ENCODE measurements around the gene PTPRE.

The PTPRE gene

DNA sequence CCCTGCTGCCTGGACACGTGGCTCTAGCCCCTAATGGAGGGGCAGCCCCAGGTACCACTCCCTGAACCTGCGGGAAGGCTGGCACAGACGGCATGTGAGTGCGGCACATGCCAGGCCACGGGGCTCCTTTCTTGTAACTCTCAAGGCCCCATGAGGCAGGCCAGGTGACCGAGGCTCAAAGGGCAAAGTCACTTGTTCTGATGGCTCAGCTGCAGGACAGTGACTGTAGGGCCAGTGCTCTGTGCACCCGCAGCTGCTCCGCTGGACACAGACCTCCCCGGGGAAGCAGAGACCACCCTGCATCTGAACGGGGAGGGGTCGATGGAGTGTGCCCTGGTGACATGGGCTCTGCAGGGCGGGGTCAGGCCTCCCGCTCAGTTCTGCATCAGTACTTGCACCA is 55.3 kb downstream of the PTPRE start:
- no peak for DNase-seq

- no peak for DNase-seq
Observed at GRCh38 chr10:127963136-127963535, 56.2 kb downstream of the PTPRE start.

DNA sequence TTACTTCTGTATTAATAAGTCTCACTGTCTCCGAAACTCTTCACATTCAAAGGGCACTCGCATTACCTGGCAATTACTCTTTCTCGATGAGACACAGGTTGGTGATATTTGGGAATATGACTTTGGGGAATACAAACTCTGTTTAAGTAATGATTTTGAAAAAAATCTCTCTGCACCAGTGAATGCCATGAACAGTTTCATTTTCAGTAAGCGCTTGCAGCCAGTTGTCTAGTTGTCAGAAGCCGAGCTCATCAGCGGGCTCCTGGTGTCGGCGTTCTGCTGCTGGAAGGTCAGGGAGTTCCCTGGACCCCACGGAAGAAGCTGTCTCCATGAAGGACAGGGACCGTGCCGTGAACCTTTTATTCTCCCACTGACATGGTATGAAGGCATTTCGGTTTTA is 57.7 kb downstream of the PTPRE start:
- no peak for DNase-seq

DNA sequence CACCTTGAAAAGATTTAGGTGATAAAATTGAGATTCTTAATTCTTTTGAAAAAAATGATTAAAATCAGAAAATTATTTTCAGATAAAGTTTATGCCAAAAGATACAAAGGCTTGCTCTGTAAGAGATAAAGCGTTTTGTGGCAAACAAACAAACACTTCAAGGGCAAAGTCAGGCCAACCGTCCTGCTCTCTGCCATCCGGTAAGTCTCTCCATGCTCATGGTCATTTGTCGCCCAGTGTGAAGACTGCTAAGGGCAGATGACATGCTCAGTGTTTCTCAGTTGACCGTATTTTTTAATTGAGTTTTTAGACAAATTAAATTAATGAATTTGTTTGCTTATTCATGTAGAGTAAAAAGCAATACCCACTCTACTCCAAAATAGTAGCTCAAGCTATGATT is 60.0 kb downstream of the PTPRE start:
- no peak for DNase-seq

GRCh38 chr10:127968027-127968441 is 61.1 kb downstream of the PTPRE start:
- DNase-seq, result no peak

GRCh38 chr10:127968659-127969058 is 61.8 kb downstream of the PTPRE start:
- DNase-seq, result no peak

DNA sequence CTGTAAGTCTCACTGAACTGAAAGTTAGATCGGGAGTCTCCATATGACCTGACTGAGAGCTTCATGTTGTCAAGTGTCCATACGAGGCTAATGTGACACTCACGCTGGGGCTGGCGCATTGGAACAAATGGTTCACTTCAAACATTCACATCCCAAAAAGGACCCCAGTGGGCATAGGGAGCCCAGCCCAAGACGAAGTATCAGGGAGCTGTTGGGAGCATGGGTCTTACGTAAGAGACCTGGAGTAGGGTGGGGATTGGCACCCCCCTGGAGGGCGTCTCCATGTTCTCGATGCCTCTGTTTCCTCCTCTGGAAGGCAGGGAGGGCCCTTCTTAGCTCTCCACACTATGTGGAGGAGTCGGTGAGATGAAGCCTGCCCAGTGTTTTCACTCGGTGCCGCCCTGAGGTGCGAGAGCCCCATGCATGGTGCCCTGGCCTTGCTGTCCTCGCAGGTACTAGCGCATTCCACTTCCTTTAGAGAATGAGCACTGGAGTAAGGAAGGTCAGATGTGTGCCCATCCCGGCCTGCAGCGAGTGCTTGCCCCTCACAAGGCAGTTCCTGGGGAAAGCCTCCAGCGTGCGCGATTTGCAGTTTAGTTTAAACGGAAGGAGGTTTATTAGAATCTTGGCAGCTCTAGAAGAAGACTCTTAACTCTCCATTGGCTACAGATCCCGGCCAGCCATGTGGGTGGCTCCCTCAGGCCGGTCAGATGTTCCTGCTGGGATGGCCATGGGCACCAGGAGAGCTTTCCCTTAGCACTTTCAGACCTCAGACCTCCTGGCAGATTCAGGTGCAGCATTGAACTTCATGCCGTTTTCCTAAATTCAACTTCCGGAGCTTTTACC is 64.4 kb downstream of the PTPRE start:
- no peak for DNase-seq

DNA sequence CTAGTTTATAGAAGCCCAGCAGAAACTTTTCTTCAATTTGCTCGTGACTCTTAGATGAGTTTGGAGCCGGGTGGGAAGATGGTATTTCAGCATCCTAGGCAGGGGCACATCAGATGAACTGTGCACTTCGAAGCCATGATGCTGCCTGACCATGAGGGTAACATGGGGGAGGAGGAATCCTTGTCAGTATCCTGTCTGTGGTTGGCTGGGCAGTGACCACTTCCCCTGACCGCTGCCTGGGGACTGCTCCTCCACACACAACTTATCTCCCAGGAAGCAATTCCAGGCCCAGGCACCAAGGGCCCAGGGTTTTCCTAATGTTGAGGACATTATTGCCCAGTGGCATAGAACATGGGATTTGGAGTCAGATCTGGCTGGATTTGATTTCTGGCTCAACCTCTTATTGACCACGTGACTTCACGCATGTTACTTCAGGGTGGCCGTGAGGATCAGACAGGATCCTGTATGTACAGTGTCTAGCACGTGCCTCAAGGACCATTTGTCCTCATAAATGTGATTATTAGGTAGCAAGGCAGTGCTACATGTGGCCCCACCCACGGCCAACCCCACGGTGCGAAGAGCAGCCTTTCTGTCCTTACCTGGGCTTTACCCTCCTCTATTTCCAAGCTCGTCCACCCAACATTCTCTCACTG is 65.2 kb downstream of the PTPRE start:
- DNase-seq, result no peak

GRCh38 chr10:127972751-127973357 is 66.0 kb downstream of the PTPRE start:
- no peak for DNase-seq

- DNase-seq, result no peak
Observed at GRCh38 chr10:127973791-127974311, 66.9 kb downstream of the PTPRE start.

DNA sequence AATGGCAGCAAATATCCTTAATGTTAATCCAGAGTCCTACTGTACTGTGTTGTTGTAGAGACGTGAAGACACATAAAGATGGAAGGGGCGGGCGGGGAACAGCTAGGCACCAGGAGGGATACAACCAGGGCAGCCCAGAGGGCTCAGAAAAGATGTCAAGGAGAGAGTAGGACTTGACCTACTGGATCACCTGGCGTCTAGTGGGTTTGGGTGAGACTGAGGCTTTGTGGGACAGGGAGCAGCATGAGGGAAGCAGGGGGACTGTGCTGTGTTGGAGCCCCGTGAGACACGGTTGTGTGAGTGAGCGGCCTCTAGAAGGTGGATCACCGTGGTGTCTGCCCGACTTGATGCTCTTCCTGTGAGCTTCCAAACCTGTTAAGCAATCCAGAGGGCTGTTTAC is 68.0 kb downstream of the PTPRE start:
- no peak for DNase-seq

GRCh38 chr10:127976286-127976685 is 69.4 kb downstream of the PTPRE start:
- DNase-seq, result no peak

DNA sequence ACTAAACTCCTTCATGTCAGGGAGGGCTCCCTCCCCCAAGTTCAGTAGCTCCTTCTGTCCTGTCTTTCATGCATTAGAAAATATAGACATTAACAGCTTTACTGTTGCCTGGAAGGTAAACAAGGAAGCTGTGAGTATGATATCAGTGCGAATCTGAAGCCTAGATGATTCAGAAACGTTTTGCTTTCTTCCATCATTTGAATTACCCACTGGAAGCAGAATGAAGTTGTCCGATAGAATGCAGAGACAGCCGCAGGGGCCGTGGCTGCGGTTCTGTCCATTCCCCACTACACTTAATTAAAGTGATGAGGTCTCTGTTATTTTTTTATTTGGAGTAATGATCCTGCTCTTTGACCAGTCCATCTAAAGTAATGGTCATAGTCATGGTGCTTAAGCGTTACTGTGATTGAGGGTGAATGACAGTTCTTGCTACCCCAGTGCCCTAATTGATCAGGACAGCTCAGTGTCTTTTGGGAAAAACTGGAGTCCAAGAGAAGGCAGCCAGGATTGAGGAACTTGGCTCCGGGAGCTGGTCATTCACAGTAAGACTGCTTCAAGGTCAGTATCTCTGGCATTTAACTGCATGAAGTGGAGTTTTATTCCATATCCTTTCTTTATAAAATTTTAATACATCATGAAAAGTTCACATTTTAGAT is 69.9 kb downstream of the PTPRE start:
- DNase-seq, result no peak

- DNase-seq, result no peak
Observed at GRCh38 chr10:127977357-127978009, 70.6 kb downstream of the PTPRE start.

- no peak for DNase-seq
Observed at GRCh38 chr10:127978481-127978880, 71.6 kb downstream of the PTPRE start.

GRCh38 chr10:127979045-127979444 is 72.1 kb downstream of the PTPRE start:
- no peak for DNase-seq

DNA sequence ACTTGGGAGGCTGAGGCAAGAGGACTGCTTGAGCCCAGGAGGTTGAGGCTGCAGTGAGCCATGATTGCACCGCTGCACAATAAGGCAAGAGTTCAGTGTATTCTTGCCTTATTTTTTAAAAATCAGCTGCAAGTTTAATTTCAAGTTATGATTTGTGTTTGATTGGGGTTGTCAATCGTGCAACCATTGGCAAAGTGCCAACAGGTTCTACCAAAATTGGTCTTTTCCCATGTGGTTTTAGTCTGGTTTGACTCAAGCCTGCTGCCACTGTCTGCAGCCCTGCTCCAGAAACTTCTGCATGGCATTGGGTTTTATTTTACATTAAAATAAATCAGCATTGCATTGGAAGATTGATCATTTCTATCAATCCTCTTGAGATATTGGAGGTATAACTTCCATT is 72.7 kb downstream of the PTPRE start:
- DNase-seq, result no peak

GRCh38 chr10:127980898-127981297 is 74.0 kb downstream of the PTPRE start:
- no peak for DNase-seq

- no peak for DNase-seq
Observed at GRCh38 chr10:127982601-127983000, 75.7 kb downstream of the PTPRE start.

GRCh38 chr10:127983344-127984100 is 76.6 kb downstream of the PTPRE start:
- DNase-seq, result no peak

DNA sequence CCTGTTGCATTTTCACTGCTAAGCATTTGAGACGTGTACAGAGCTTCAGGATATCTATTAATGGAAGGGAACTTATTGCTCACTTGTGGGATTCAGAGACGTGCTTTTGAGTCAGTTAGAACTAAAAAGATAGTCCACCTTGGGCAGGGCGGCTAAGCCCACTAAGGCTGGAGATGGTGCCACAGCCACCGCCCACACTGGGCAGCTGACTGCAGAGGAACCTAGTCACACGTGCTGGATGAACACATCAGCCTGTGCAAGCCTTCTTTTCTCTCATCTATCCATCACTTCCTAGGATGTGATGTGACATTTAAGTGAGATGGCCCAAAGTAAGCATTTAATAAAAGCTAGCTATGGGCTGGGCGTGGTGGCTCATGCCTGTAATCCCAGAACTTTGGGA is 78.0 kb downstream of the PTPRE start:
- DNase-seq, result no peak
